IMR-90 (cell line): Measurements from ENCODE around the gene MICAL2. TPM values are rescaled to one million over a fixed set of nuclear protein-coding genes. Genes with fewer than 3 reads are reported as not detected.

ENCODE experiments used
- FOS ChIP-seq: fragments of 150-350 bp; IDR thresholded peaks from 2 replicates; pipeline ENCODE4 v1.6.1; 2016; ENCODE audit warnings: low read depth, low read length
- SMC3 ChIP-seq: fragments of 150-350 bp; IDR thresholded peaks from 2 replicates; pipeline ENCODE4 v1.6.1; 2016; ENCODE audit warnings: low read depth, mild to moderate bottlenecking, antibody characterized with exemption, low read length, moderate library complexity
- polyA plus RNA-seq, 3 experiments: library from polyadenylated mRNA; depleted of rRNA; stranded (reverse); fragments of >200 nt; gene quantifications; 2 replicates each; pipeline ENCODE4 v1.2.3, GENCODE V29; 2012; ENCODE audit warnings: low replicate concordance in 1 of 3
- total RNA-seq: library from RNA; depleted of rRNA; stranded (reverse); fragments of >200 nt; gene quantifications from 2 replicates; pipeline ENCODE4 v1.2.3, GENCODE V29; 2012
- TF ChIP-seq, protein P1 (sequence below): fragments of 150-350 bp; IDR thresholded peaks from 2 replicates; pipeline ENCODE4 v1.6.1; 2016; ENCODE audit warnings: low read depth, mild to moderate bottlenecking, low read length, moderate library complexity, borderline replicate concordance

MICAL2 gene
- total and polyA plus RNA-seq, 2 of the 4 experiments (the other 2 are of a cell fraction) = 170 to 336 TPM

DNA sequence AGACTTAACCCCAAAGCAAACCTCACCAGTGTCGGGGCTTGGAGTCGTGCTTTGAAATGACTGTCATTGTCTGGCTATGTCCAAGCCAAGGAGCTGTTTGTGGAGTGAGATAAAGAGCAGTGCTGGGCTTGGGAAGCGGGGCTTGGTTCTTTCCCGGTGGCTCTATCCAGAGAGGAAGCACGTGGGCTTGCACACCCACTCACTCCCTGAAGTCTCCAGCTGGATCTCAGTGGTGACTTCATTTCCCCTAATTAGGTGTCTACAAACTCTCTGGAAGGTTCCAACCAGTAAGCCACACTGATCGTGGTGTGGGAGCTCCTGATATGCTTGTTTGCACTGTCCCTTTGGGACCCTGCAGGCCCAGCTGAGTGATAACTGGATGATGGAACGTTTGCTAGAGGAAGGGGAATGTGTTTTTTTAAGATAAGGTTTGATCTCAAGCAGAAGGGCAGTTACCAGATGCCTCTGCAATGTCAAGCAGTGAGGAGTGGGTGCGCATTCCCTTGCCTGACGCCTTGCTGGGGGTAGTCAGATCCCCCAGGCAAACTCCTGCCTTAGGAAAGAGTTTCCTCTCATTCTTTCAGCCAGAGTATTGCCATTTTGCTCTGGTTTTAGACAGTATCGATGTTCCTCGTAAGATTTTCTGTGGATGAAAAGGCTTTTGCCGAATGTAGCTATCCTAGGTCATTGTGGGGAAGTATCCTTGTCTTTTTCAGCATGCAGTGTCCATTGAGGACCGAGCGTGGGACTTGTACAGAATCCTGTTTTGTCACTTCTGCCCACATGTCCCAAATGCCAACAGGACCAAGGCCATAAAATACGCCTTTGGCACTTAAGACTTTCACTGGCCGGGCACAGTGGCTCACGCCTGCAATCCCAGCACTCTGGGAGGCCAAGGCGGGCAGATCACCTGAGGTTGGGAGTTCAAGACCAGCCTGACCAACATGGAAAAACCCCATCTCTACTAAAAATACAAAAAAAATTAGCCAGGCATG lies 90.9 kb downstream of the MICAL2 start (continued):
- TF ChIP-seq, protein P1, sequence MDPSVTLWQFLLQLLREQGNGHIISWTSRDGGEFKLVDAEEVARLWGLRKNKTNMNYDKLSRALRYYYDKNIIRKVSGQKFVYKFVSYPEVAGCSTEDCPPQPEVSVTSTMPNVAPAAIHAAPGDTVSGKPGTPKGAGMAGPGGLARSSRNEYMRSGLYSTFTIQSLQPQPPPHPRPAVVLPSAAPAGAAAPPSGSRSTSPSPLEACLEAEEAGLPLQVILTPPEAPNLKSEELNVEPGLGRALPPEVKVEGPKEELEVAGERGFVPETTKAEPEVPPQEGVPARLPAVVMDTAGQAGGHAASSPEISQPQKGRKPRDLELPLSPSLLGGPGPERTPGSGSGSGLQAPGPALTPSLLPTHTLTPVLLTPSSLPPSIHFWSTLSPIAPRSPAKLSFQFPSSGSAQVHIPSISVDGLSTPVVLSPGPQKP = no peak
- TF ChIP-seq FOS (peak; percentile 68), SMC3 (peak; percentile 1; the same call in 1 of the 2 replicates)
